ENCODE measurements around the gene MRPL41.

- TF ChIP-seq CTCF (conservative IDR thresholded peaks at IDR 0.05; ENCODE audit: low read depth in 2 of 2): no peak
- TF ChIP-seq POLR2AphosphoS5 (IDR thresholded peaks at IDR 0.05; ENCODE audit: low read depth): no peak
Observed at GRCh38 chr9:137569609-137570203, 18.0 kb downstream of the MRPL41 start.
